ENCODE data around the gene PPCDC. TPM values are rescaled to one million over a fixed set of nuclear protein-coding genes. Genes with fewer than 3 reads are reported as not detected.
"Not testable (repeated sequence)": the region's sequence is repeated elsewhere in the genome, so short reads cannot be mapped to it uniquely, and the experiment has no call there.

PPCDC gene
- polyA plus RNA-seq, 1 of the 3 experiments (the other 2 are of a cell fraction) = 19.8 TPM

DNA sequence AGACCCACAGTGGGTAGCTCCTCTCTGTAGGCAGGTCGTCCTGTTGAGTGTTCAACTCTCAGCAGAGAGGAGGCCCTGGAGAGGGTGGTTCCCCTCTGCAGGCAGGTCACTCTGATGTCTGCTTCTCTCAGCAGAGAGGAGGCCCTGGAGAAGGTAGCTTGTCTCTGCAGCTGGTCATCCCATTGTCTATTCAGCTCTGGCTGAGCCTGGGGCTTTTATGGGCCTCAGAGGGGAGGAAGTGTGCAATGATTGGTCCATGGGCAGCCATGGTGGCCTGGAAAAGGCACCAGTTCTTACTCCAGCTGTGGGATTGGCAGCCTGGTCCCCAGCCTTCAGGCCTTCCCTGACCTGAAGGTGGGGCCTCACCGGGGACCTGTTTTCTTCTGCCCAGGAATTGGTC lies 52.9 kb downstream of the PPCDC start:
- Histone ChIP-seq H3K27me3 (ENCODE audit: insufficient read depth) (no peaks in the 10 kb centered on the region; the same call in 1 of the 2 replicates), H3K4me2 (no peak overlapping the region), H3K27ac (ENCODE audit: low read depth in 2 of 2, low read length in 1 of 2) (no peak overlapping the region), H3K79me2 (ENCODE audit: insufficient read depth) (no peaks in the 10 kb centered on the region), H3F3A (replicated peaks; ENCODE audit: insufficient read depth) (peaks cover 3% of the 10 kb centered on the region), H3K9me2 (no peaks in the 10 kb centered on the region), H3K36me3 (replicated peaks in 1 of 2; ENCODE audit: control insufficient read depth in 1 of 2, insufficient read depth in 2 of 2, low read length in 1 of 2) (no peaks in the 10 kb centered on the region), H4K20me1 (ENCODE audit: insufficient read depth) (no peaks in the 10 kb centered on the region), H2AFZ (ENCODE audit: low read depth) (no peak overlapping the region), H3K4me3 (ENCODE audit: low read depth in 2 of 2, low read length in 1 of 2) (no peak overlapping the region), H3K9me3 (no peaks in the 10 kb centered on the region), H3K4me1 (ENCODE audit: control insufficient read depth in 1 of 2, insufficient read depth in 2 of 2, low read depth in 1 of 2, low read length in 1 of 2) (no peaks in the 10 kb centered on the region), H3K9ac (no peak overlapping the region)
- POLR2A ChIA-PET = no interaction called here
- CTCF ChIA-PET = no interaction called here
- TF ChIP-seq GABPA (IDR thresholded peaks at IDR 0.05; ENCODE audit: low read depth) = no peak
- TF ChIP-seq CHD2 (IDR thresholded peaks at IDR 0.05; ENCODE audit: low read length, partially characterized antibody) = no peak
- no peak for TF ChIP-seq FOSL2 (IDR thresholded peaks at IDR 0.05; ENCODE audit: borderline replicate concordance, low read depth)
- no peak for TF ChIP-seq NRF1 (IDR thresholded peaks at IDR 0.05; ENCODE audit: low read depth, low read length)
- no peak for TF ChIP-seq ELF1 (IDR thresholded peaks at IDR 0.05)
- no peak for TF ChIP-seq NFIC (IDR thresholded peaks at IDR 0.05; ENCODE audit: borderline replicate concordance)
- TF ChIP-seq POLR2AphosphoS5 (IDR thresholded peaks at IDR 0.05; ENCODE audit: low read depth, low read length) = no peak
- no peak for TF ChIP-seq SIN3A (IDR thresholded peaks at IDR 0.05; ENCODE audit: borderline replicate concordance, low read depth, low read length)
- TF ChIP-seq TCF12 (IDR thresholded peaks at IDR 0.05) = no peak
- no peak for TF ChIP-seq YY1 (IDR thresholded peaks at IDR 0.05; ENCODE audit: low read depth)
- no peak for TF ChIP-seq GATA2 (CRISPR knock-in tag; IDR thresholded peaks at IDR 0.05)
- TF ChIP-seq, protein P1, sequence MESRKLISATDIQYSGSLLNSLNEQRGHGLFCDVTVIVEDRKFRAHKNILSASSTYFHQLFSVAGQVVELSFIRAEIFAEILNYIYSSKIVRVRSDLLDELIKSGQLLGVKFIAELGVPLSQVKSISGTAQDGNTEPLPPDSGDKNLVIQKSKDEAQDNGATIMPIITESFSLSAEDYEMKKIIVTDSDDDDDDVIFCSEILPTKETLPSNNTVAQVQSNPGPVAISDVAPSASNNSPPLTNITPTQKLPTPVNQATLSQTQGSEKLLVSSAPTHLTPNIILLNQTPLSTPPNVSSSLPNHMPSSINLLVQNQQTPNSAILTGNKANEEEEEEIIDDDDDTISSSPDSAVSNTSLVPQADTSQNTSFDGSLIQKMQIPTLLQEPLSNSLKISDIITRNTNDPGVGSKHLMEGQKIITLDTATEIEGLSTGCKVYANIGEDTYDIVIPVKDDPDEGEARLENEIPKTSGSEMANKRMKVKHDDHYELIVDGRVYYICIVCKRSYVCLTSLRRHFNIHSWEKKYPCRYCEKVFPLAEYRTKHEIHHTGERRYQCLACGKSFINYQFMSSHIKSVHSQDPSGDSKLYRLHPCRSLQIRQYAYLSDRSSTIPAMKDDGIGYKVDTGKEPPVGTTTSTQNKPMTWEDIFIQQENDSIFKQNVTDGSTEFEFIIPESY (IDR thresholded peaks at IDR 0.05; ENCODE audit: borderline replicate concordance, low read depth) = no peak
- TF ChIP-seq FOXJ3 (CRISPR knock-in tag; IDR thresholded peaks at IDR 0.05) = no peak
- TF ChIP-seq, protein P2, sequence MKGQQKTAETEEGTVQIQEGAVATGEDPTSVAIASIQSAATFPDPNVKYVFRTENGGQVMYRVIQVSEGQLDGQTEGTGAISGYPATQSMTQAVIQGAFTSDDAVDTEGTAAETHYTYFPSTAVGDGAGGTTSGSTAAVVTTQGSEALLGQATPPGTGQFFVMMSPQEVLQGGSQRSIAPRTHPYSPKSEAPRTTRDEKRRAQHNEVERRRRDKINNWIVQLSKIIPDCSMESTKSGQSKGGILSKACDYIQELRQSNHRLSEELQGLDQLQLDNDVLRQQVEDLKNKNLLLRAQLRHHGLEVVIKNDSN (IDR thresholded peaks at IDR 0.05; ENCODE audit: borderline replicate concordance, low read depth) = no peak
- TF ChIP-seq RXRA (IDR thresholded peaks at IDR 0.05; ENCODE audit: borderline replicate concordance, low read depth) = no peak
- TF ChIP-seq, protein P3, sequence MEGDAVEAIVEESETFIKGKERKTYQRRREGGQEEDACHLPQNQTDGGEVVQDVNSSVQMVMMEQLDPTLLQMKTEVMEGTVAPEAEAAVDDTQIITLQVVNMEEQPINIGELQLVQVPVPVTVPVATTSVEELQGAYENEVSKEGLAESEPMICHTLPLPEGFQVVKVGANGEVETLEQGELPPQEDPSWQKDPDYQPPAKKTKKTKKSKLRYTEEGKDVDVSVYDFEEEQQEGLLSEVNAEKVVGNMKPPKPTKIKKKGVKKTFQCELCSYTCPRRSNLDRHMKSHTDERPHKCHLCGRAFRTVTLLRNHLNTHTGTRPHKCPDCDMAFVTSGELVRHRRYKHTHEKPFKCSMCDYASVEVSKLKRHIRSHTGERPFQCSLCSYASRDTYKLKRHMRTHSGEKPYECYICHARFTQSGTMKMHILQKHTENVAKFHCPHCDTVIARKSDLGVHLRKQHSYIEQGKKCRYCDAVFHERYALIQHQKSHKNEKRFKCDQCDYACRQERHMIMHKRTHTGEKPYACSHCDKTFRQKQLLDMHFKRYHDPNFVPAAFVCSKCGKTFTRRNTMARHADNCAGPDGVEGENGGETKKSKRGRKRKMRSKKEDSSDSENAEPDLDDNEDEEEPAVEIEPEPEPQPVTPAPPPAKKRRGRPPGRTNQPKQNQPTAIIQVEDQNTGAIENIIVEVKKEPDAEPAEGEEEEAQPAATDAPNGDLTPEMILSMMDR (IDR thresholded peaks at IDR 0.05) = no peak
- TF ChIP-seq RFX5 (IDR thresholded peaks at IDR 0.05; ENCODE audit: low read length) = no peak
- TF ChIP-seq, protein P4, sequence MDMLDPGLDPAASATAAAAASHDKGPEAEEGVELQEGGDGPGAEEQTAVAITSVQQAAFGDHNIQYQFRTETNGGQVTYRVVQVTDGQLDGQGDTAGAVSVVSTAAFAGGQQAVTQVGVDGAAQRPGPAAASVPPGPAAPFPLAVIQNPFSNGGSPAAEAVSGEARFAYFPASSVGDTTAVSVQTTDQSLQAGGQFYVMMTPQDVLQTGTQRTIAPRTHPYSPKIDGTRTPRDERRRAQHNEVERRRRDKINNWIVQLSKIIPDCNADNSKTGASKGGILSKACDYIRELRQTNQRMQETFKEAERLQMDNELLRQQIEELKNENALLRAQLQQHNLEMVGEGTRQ (IDR thresholded peaks at IDR 0.05; ENCODE audit: borderline replicate concordance, low read depth, low read length) = no peak
- WGBS (ENCODE audit: low lambda C conversion rate) = 70% methylated on average over 2 of the region's 2 CpGs
- DNase-seq = no peak

DNA sequence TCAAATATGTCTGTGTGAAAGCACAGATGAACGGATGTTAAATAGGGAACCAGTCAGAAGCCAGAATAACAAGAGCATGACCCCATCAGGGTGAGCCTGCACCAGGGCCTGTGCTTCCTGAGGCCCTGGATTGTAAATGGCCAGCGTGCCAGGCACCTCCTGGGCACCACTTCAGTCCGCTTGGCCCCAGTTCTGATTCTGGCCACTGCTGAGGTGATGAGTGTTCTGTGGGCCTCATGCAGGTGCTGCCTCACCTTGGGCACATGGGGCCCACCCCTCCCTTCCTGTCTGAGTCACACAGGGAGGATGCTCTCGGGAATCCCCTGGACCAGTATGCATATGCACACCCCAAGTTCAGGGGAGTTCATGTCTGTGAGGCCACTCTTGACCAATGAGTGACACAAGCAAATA lies 54.2 kb downstream of the PPCDC start:
- POLR2A ChIA-PET; H3K27ac ChIP-seq (ENCODE audit: low read depth in 2 of 2, low read length in 1 of 2); CTCF ChIA-PET; DNase-seq; H3K9ac ChIP-seq; H3K4me3 ChIP-seq (ENCODE audit: low read depth in 2 of 2, low read length in 1 of 2); H3K36me3 ChIP-seq (replicated peaks in 1 of 2; ENCODE audit: control insufficient read depth in 1 of 2, insufficient read depth in 2 of 2, low read length in 1 of 2); H3K9me3 ChIP-seq; H3K27me3 ChIP-seq (ENCODE audit: insufficient read depth); H3K79me2 ChIP-seq (ENCODE audit: insufficient read depth); H2AFZ ChIP-seq (ENCODE audit: low read depth); H4K20me1 ChIP-seq (ENCODE audit: insufficient read depth); H3F3A ChIP-seq (replicated peaks; ENCODE audit: insufficient read depth); H3K9me2 ChIP-seq; H3K4me2 ChIP-seq; H3K4me1 ChIP-seq (ENCODE audit: control insufficient read depth in 1 of 2, insufficient read depth in 2 of 2, low read depth in 1 of 2, low read length in 1 of 2): not testable (repeated sequence)
- WGBS (ENCODE audit: low lambda C conversion rate) = 32% methylated on average over 3 of the region's 4 CpGs
